GM23338 (cell line): Measurements from ENCODE around the gene GSTP1.

Source experiments
- CREB1 ChIP-seq: fragments of 250-450 bp; sonication (Bioruptor Pico); IDR thresholded peaks from 2 replicates; pipeline ENCODE4 v1.5.0; 2020; ENCODE audit warnings: low read depth, mild to moderate bottlenecking, moderate library complexity
- CTCF ChIP-seq, 2 experiments: fragments of 200-600 bp in 1 of 2; sonication (generic) in 1 of 2; conservative IDR thresholded peaks; 2 replicates each; pipeline versions ENCODE4 v1.5.1 to v1.6.1; 2016 to 2017; ENCODE audit warnings: antibody characterized with exemption in 2 of 2, low read depth in 2 of 2, mild to moderate bottlenecking in 2 of 2, moderate library complexity in 1 of 2
- ETS1 ChIP-seq: IDR thresholded peaks from 2 replicates; pipeline ENCODE4 v1.6.1; 2016; ENCODE audit warnings: antibody characterized with exemption
- EZH2 ChIP-seq: fragments of 200-600 bp; sonication (generic); IDR thresholded peaks from one replicate; pipeline ENCODE4 v1.8.0; 2017; ENCODE audit warnings: antibody characterized with exemption, mild to moderate bottlenecking, low read depth; ENCODE audit not compliant: unreplicated experiment
- POLR2AphosphoS5 ChIP-seq: IDR thresholded peaks from 2 replicates; pipeline ENCODE4 v1.6.1; 2016; ENCODE audit warnings: antibody characterized with exemption, low read depth
- TF ChIP-seq, protein P1 (sequence below): IDR thresholded peaks from one replicate; pipeline ENCODE4 v1.6.1; 2018; ENCODE audit warnings: antibody characterized with exemption; ENCODE audit not compliant: unreplicated experiment

DNA sequence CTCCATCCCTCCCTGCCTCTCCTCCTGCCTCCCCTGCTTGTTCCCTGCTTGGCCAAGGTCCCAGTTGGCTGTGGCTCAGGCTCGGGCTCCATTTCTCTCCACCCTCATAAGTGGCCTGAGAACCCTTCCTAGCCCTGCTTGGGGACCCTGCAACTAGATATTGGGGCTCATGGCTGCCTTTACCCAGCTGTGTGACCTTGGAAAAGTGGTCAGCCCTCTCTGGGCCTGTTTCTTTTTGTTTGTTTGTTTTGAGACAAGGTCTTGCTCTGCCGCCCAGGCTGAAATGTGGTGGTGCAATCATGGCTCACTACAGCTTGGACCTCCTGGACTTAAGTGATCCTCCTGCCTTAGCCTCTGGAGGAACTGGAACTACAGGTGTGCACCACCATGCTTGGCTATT lies 40.0 kb upstream of the GSTP1 start:
- TF ChIP-seq EZH2 (no peak), CTCF (conservative IDR thresholded peaks at IDR 0.05; ENCODE audit: low read depth in 2 of 2) (no peak), POLR2AphosphoS5 (no peak), CREB1 (no peak), ETS1 (no peak)
- TF ChIP-seq, protein P1, sequence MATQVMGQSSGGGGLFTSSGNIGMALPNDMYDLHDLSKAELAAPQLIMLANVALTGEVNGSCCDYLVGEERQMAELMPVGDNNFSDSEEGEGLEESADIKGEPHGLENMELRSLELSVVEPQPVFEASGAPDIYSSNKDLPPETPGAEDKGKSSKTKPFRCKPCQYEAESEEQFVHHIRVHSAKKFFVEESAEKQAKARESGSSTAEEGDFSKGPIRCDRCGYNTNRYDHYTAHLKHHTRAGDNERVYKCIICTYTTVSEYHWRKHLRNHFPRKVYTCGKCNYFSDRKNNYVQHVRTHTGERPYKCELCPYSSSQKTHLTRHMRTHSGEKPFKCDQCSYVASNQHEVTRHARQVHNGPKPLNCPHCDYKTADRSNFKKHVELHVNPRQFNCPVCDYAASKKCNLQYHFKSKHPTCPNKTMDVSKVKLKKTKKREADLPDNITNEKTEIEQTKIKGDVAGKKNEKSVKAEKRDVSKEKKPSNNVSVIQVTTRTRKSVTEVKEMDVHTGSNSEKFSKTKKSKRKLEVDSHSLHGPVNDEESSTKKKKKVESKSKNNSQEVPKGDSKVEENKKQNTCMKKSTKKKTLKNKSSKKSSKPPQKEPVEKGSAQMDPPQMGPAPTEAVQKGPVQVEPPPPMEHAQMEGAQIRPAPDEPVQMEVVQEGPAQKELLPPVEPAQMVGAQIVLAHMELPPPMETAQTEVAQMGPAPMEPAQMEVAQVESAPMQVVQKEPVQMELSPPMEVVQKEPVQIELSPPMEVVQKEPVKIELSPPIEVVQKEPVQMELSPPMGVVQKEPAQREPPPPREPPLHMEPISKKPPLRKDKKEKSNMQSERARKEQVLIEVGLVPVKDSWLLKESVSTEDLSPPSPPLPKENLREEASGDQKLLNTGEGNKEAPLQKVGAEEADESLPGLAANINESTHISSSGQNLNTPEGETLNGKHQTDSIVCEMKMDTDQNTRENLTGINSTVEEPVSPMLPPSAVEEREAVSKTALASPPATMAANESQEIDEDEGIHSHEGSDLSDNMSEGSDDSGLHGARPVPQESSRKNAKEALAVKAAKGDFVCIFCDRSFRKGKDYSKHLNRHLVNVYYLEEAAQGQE = no peak
